CD8-positive, alpha-beta memory T cell (primary cell): ENCODE data around the gene CACNA1C. TPM values are rescaled to one million over a fixed set of nuclear protein-coding genes. Genes with fewer than 3 reads are reported as not detected.

Source experiments
- CTCF ChIA-PET: fragments of 350-600 bp; sonication (Branson Sonifier 250); formaldehyde crosslinking; loops from one replicate; lab custom pipeline; 2021; ENCODE audit warnings: antibody characterized with exemption; lab: Charles Lee
- POLR2A ChIA-PET: fragments of 350-600 bp; sonication (Branson Sonifier 250); formaldehyde crosslinking; loops from one replicate; lab custom pipeline; 2021; ENCODE audit warnings: antibody characterized with exemption; lab: Charles Lee
- DNase-seq, 5 donors: peaks; one replicate each; pipeline versions ENCODE4 v3.0.0 to v3.0.0-alpha.2; 2020 to 2022; ENCODE audit warnings: mixed read lengths in 1 of 5
- H3K27ac ChIP-seq: one replicate; pipeline ENCODE4 v1.7.0; 2013; ENCODE audit warnings: low read depth, mild to moderate bottlenecking, low read length, moderate library complexity
- H3K27me3 ChIP-seq: 2 replicates; pipeline ENCODE4 v1.7.0; 2013; ENCODE audit warnings: low read length, mild to moderate bottlenecking; ENCODE audit not compliant: insufficient read depth, poor library complexity, severe bottlenecking
- H3K36me3 ChIP-seq: 2 replicates; pipeline ENCODE4 v1.7.0; 2013; ENCODE audit warnings: mild to moderate bottlenecking, low read length, moderate library complexity; ENCODE audit not compliant: insufficient read depth
- H3K4me1 ChIP-seq: 2 replicates; pipeline ENCODE4 v1.7.0; 2013; ENCODE audit warnings: mild to moderate bottlenecking, low read length, moderate library complexity; ENCODE audit not compliant: insufficient read depth
- H3K4me3 ChIP-seq: 2 replicates; pipeline ENCODE4 v1.7.0; 2013; ENCODE audit warnings: mild to moderate bottlenecking, low read length
- H3K9me3 ChIP-seq: 2 replicates; pipeline ENCODE4 v1.7.0; 2013; ENCODE audit warnings: mild to moderate bottlenecking, low read length
- H3K27ac Mint-ChIP-seq, 8 donors: one replicate each; pipeline ENCODE4 v1.8.0; 2020 to 2021; ENCODE audit warnings: mixed read lengths in 8 of 8, mild to moderate bottlenecking in 6 of 8, inconsistent platforms in 3 of 8, moderate library complexity in 3 of 8
- H3K27me3 Mint-ChIP-seq, 2 donors: one replicate each; pipeline ENCODE4 v1.8.0; 2020 to 2021; ENCODE audit warnings: mixed read lengths in 2 of 2, mild to moderate bottlenecking in 1 of 2, moderate library complexity in 1 of 2
- H3K36me3 Mint-ChIP-seq, 3 donors: one replicate each; pipeline ENCODE4 v1.8.0; 2020 to 2021; ENCODE audit warnings: mixed read lengths in 3 of 3, inconsistent platforms in 1 of 3, mild to moderate bottlenecking in 1 of 3
- H3K4me1 Mint-ChIP-seq, 3 donors: one replicate each; pipeline ENCODE4 v1.8.0; 2020 to 2021; ENCODE audit warnings: mixed read lengths in 3 of 3, inconsistent platforms in 1 of 3, mild to moderate bottlenecking in 1 of 3
- H3K4me3 Mint-ChIP-seq, 7 donors: one replicate each; pipeline ENCODE4 v1.8.0; 2020 to 2021; ENCODE audit warnings: mixed read lengths in 7 of 7, mild to moderate bottlenecking in 6 of 7, moderate library complexity in 4 of 7, inconsistent platforms in 2 of 7
- H3K9me3 Mint-ChIP-seq, 5 donors: one replicate each; pipeline ENCODE4 v1.8.0; 2020 to 2022; ENCODE audit warnings: mixed read lengths in 5 of 5, mild to moderate bottlenecking in 3 of 5, moderate library complexity in 2 of 5, inconsistent platforms in 1 of 5
- polyA plus RNA-seq: library from polyadenylated mRNA; unstranded; fragments of 300-500 nt; fragmentation: Illumina TruSeq; gene quantifications from one replicate; pipeline ENCODE4 v1.2.3, GENCODE V29; 2021
- total RNA-seq, 2 experiments: library from RNA; stranded (reverse); gene quantifications; one replicate each; pipeline ENCODE4 v1.2.3, GENCODE V29; 2021

The CACNA1C gene
- total and polyA plus RNA-seq, 3 experiments from 2014 or later, result 0.04 to 0.10 (median 0.04) TPM

DNA sequence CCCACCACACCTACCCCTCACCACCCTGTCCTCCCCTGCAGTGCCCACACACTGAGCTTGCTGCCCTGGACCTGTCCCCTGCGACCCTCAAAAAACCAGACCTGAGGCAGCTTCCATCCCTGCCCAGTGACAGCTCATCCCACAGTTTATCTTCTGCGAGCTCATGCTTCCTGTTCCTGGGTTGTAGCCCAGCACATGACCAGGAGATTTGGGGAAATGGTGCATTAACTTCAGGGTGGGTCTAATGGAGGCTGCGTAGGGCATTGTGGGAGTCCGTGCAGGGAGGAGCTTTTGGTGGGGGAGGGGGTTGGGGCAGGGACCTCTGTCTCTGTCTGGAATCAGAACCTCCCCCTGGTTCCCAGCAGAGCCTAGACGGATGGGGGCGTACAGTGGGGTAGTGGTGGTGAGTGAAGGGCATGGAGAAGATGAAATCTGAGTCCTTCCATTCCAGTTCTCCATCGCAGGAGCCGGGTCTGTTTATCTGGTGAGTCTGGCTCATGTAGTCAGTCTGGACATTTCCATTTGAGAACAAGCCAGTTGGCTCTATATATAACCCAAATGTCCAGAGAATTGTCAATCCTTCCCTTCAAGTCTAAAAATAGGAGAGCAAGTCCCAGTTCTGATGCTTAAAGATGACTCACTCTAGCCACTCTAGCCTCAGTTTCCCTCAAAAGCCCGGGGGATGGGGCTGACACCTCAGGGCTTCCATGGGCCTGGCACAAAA lies 270.9 kb downstream of the CACNA1C start:
- no peaks in the 10 kb centered on the region for H3K9me3 Mint-ChIP-seq
- CTCF ChIA-PET, result no interaction called here
- DNase-seq, result no peak
- Histone ChIP-seq H3K4me3 (no peak overlapping the region), H3K27ac (no peak overlapping the region), H3K27me3 (peaks cover 6% of the 10 kb centered on the region), H3K4me1 (no peaks in the 10 kb centered on the region), H3K9me3 (no peaks in the 10 kb centered on the region), H3K36me3 (no peaks in the 10 kb centered on the region)
- no peaks in the 10 kb centered on the region for H3K4me1 Mint-ChIP-seq
- H3K4me3 Mint-ChIP-seq, result no peak overlapping the region
- no peaks in the 10 kb centered on the region for H3K36me3 Mint-ChIP-seq
- POLR2A ChIA-PET, result no interaction called here
- H3K27me3 Mint-ChIP-seq, result peaks cover 18 to 50% of the 10 kb centered on the region in 2 donors
- H3K27ac Mint-ChIP-seq, result no peak overlapping the region

DNA sequence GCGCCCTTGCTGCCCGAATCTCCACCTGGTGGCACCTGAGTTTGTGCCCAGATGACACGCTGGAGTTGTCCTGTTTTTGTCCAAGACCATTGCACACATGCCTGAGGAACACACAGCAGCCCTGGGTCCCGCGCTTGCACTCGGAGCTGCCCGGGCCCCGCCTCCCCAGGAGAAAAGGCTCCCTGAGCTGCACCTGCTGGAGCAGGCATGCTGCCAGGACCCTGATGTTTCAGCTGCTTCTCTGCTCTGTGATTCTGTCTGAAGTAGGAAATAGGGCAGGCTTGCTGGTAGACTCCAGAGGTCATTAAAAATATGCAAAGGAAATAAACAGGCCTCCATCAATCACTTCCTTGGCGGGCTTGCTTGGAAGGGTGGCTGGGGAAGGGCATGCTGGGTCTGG lies 271.6 kb downstream of the CACNA1C start:
- ChIA-PET POLR2A (no interaction called here), CTCF (no interaction called here)
- Mint-ChIP-seq H3K4me1 (no peaks in the 10 kb centered on the region), H3K9me3 (no peaks in the 10 kb centered on the region), H3K36me3 (no peaks in the 10 kb centered on the region), H3K27ac (no peak overlapping the region), H3K4me3 (no peak overlapping the region), H3K27me3 (peaks cover 18 to 57% of the 10 kb centered on the region in 2 donors)
- Histone ChIP-seq H3K4me3 (no peak overlapping the region), H3K36me3 (no peaks in the 10 kb centered on the region), H3K4me1 (no peaks in the 10 kb centered on the region), H3K9me3 (no peaks in the 10 kb centered on the region), H3K27ac (no peak overlapping the region), H3K27me3 (peaks cover 6% of the 10 kb centered on the region)
- no peak for DNase-seq

DNA sequence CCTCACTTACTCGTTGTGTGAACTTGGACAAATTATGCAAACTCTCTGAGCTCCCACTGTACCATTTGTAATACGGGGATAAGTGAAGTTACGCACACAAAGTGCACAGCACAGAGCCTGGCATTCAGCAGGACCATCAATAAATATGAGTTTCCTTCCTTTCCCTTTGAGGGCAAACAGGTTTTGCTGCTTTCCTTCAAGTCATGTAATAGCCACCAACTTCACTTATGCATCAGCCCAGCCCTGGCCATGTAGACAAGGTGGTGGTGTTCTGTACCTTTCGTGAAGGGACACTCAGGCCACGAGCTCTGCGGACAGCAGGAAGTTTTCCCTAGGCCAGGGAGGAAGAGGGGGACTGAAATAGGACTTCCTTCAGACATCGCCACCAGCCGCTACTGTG lies 272.7 kb downstream of the CACNA1C start:
- Histone ChIP-seq H3K9me3 (no peaks in the 10 kb centered on the region), H3K4me3 (no peak overlapping the region), H3K27ac (no peak overlapping the region), H3K36me3 (no peaks in the 10 kb centered on the region), H3K27me3 (peaks cover 6% of the 10 kb centered on the region), H3K4me1 (no peaks in the 10 kb centered on the region)
- no peak for DNase-seq
- Mint-ChIP-seq H3K4me1 (no peaks in the 10 kb centered on the region), H3K9me3 (no peaks in the 10 kb centered on the region), H3K27ac (no peak overlapping the region), H3K36me3 (no peaks in the 10 kb centered on the region), H3K4me3 (no peak overlapping the region), H3K27me3 (peaks cover 18 to 54% of the 10 kb centered on the region in 2 donors)
- ChIA-PET POLR2A (no interaction called here), CTCF (no interaction called here)

DNA sequence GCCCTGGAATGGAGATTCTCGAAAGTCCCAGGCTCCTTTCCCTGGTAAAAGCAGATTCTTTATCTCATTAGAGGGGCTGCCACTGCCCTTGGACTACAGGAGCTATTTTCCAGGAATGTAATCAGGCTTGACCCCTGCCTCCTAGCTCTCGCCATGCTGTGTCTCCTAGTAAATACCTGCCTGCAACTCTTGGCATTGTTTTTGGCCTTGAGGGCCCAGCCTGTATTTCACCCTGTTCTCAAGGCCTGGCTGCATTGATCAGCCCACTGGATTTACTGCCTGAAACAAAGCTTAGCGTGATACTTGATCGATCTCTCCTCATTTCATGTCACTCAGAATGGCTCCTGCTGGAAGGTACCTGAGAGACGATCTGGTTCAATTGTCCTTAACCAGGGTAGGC lies 273.7 kb downstream of the CACNA1C start:
- Histone ChIP-seq H3K4me3 (no peak overlapping the region), H3K4me1 (no peaks in the 10 kb centered on the region), H3K9me3 (no peaks in the 10 kb centered on the region), H3K36me3 (no peaks in the 10 kb centered on the region), H3K27me3 (peaks cover 2% of the 10 kb centered on the region), H3K27ac (no peak overlapping the region)
- CTCF ChIA-PET, result no interaction called here
- Mint-ChIP-seq H3K4me1 (no peaks in the 10 kb centered on the region), H3K27ac (no peak overlapping the region), H3K9me3 (no peaks in the 10 kb centered on the region), H3K4me3 (no peak overlapping the region), H3K27me3 (peaks cover 18 to 48% of the 10 kb centered on the region in 2 donors), H3K36me3 (no peaks in the 10 kb centered on the region)
- POLR2A ChIA-PET, result no interaction called here
- no peak for DNase-seq

DNA sequence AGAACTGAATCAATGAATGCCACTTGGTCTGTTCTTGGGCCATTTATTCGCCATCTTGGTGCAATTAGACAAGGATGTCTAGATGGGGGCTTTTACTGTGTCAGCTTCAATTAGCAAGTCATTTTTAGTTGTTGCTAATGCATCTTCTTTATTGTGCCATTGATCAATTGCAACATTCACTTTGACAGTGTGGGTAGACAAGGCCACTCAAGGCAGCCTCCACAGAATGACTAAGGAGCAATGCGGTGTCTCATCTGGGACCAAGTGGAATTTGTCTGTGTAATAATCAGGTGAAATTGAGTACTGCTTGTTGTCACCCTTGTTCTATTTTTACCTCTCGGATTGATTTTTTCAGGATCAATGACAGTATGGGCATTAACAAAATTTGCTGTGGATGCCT lies 275.9 kb downstream of the CACNA1C start:
- ChIA-PET POLR2A (no interaction called here), CTCF (no interaction called here)

DNA sequence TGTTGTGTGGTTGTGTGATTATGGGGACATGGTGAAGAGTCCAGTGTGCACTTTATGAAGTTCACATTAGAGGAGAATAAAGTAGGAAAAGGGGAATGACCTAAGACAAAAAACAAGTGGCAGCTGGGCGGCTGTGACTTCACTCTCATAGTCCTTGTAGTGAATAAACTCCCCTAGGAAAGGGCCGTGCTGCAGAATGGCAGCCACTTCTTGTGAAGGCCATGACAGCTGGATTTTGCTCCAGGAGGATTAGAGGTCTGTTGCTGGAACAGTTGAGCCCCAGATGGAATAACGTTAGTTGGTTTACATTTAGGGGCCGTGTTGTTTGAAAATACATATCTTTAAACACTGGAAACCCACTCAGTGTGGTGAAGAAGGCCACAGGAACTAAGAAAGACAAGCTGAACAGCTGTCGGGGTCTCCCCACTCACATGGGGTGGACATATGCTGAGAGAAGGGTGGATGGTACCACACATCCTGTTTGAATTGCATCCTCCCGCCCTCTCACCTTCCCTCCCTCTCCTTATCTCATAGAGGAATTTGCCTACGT lies 276.9 kb downstream of the CACNA1C start:
- CTCF ChIA-PET, result no interaction called here
- no peak overlapping the region for H3K4me3 Mint-ChIP-seq
- POLR2A ChIA-PET, result no interaction called here
- Histone ChIP-seq H3K36me3 (no peaks in the 10 kb centered on the region), H3K27ac (no peak overlapping the region), H3K9me3 (no peaks in the 10 kb centered on the region), H3K27me3 (no peaks in the 10 kb centered on the region), H3K4me1 (no peaks in the 10 kb centered on the region), H3K4me3 (no peak overlapping the region)
- H3K9me3 Mint-ChIP-seq, result no peaks in the 10 kb centered on the region
- DNase-seq, result no peak
- no peak overlapping the region for H3K27ac Mint-ChIP-seq
- peaks cover 12 to 37% of the 10 kb centered on the region in 2 donors for H3K27me3 Mint-ChIP-seq
- no peaks in the 10 kb centered on the region for H3K4me1 Mint-ChIP-seq
- H3K36me3 Mint-ChIP-seq, result no peaks in the 10 kb centered on the region

More for the DNA sequence above, 275.9 kb downstream of the CACNA1C start:
- Histone ChIP-seq H3K4me3 (no peak overlapping the region), H3K36me3 (no peaks in the 10 kb centered on the region), H3K27me3 (no peaks in the 10 kb centered on the region), H3K9me3 (no peaks in the 10 kb centered on the region), H3K4me1 (no peaks in the 10 kb centered on the region), H3K27ac (no peak overlapping the region)
- no peaks in the 10 kb centered on the region for H3K9me3 Mint-ChIP-seq
- peaks cover 14 to 37% of the 10 kb centered on the region in 2 donors for H3K27me3 Mint-ChIP-seq
- H3K4me1 Mint-ChIP-seq, result no peaks in the 10 kb centered on the region
- no peaks in the 10 kb centered on the region for H3K36me3 Mint-ChIP-seq
- no peak overlapping the region for H3K27ac Mint-ChIP-seq
- no peak overlapping the region for H3K4me3 Mint-ChIP-seq
- DNase-seq, result no peak

DNA sequence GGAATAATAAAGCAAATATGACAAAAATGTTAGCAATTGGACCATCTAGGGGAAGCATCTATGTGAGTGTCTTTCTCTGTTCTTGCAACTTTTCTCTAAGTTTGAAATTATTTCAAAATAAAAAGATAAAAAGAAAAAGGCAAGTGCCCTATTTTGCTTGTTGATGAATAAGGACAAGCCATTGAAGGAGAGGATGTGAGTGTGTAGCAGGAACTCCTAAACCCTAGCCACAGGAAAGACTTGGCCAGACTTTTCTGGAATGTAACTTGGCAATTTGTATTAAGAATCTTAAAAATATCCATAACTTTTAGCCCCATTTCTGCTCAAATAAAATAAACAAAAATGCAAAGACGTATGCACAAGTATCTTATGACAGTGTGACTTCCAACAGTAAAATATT lies 279.4 kb downstream of the CACNA1C start:
- no peak overlapping the region for H3K4me3 Mint-ChIP-seq
- Histone ChIP-seq H3K36me3 (no peaks in the 10 kb centered on the region), H3K27me3 (no peaks in the 10 kb centered on the region), H3K27ac (no peak overlapping the region), H3K4me1 (no peaks in the 10 kb centered on the region), H3K4me3 (no peak overlapping the region), H3K9me3 (no peaks in the 10 kb centered on the region)
- peaks cover 4 to 24% of the 10 kb centered on the region in 2 donors for H3K27me3 Mint-ChIP-seq
- no peak for DNase-seq
- H3K36me3 Mint-ChIP-seq, result no peaks in the 10 kb centered on the region
- POLR2A ChIA-PET, result no interaction called here
- CTCF ChIA-PET, result no interaction called here
- H3K27ac Mint-ChIP-seq, result no peak overlapping the region
- H3K4me1 Mint-ChIP-seq, result no peaks in the 10 kb centered on the region
- no peaks in the 10 kb centered on the region for H3K9me3 Mint-ChIP-seq

DNA sequence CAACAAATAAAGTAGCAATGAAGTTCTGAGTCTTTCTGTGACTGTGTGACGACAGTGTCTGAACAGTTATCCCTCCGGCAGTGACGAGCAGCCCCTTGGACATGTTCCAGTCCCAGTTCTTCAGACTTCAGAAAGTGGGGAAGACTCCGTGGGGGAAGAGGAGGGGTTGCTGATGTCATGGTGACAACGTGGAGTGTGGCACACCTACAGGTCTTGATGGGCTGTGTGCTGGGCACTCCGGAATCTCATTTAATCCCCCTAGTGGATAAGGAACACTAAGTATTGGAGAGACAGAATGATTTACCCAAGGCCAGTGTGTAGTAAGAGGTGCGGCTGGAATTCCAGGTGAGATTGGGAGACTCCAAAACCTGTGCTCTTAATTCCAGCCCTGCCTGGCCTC lies 280.2 kb downstream of the CACNA1C start:
- H3K9me3 ChIP-seq, result no peaks in the 10 kb centered on the region
- H3K27me3 ChIP-seq, result no peaks in the 10 kb centered on the region
- ChIA-PET POLR2A (no interaction called here), CTCF (no interaction called here)
- no peaks in the 10 kb centered on the region for H3K4me1 Mint-ChIP-seq
- H3K9me3 Mint-ChIP-seq, result no peaks in the 10 kb centered on the region
- no peak for DNase-seq
- H3K27ac Mint-ChIP-seq, result no peak overlapping the region
- H3K27me3 Mint-ChIP-seq, result peaks cover 4 to 25% of the 10 kb centered on the region in 2 donors
- no peak overlapping the region for H3K4me3 Mint-ChIP-seq
- no peaks in the 10 kb centered on the region for H3K36me3 Mint-ChIP-seq
- no peaks in the 10 kb centered on the region for H3K4me1 ChIP-seq
- H3K27ac ChIP-seq, result no peak overlapping the region
- H3K36me3 ChIP-seq, result no peaks in the 10 kb centered on the region
- no peak overlapping the region for H3K4me3 ChIP-seq
